ENCODE data around the gene CALN1.

Gene CALN1

GRCh38 chr7:71735961-71736556 lies 676.1 kb downstream of the CALN1 start:
- no peaks in the 10 kb centered on the region for H4K20me1 ChIP-seq (ENCODE audit: insufficient read depth, low read length)
- no peak overlapping the region for H3K4me3 ChIP-seq (ENCODE audit: low read length)
- no peak overlapping the region for H2AFZ ChIP-seq (ENCODE audit: low read depth, low read length)
- H3K4me2 ChIP-seq (ENCODE audit: low read length) = no peak overlapping the region
- H3K36me3 ChIP-seq (replicated peaks; ENCODE audit: low read depth, low read length) = no peaks in the 10 kb centered on the region
- no peaks in the 10 kb centered on the region for H3K79me2 ChIP-seq (ENCODE audit: low read length)
- H3K27ac ChIP-seq (ENCODE audit: low read length) = no peak overlapping the region
- no peak overlapping the region for H3K9ac ChIP-seq (ENCODE audit: low read length)
- H3K4me1 ChIP-seq (ENCODE audit: low read length) = no peaks in the 10 kb centered on the region
- no peaks in the 10 kb centered on the region for H3K27me3 ChIP-seq (ENCODE audit: low read depth, low read length)
- H3K9me3 ChIP-seq (ENCODE audit: insufficient read depth, low read length) = no peaks in the 10 kb centered on the region
- TF ChIP-seq EZH2phosphoT487 (IDR thresholded peaks at IDR 0.05; ENCODE audit: low read depth) (no peak), CTCF (IDR thresholded peaks at IDR 0.05; ENCODE audit: low read depth, low read length) (peak; percentile 86)

- Histone ChIP-seq H3K4me3 (ENCODE audit: low read length) (no peak overlapping the region), H3K9me3 (ENCODE audit: insufficient read depth, low read length) (no peaks in the 10 kb centered on the region), H3K9ac (ENCODE audit: low read length) (no peak overlapping the region), H4K20me1 (ENCODE audit: insufficient read depth, low read length) (no peaks in the 10 kb centered on the region), H3K79me2 (ENCODE audit: low read length) (no peaks in the 10 kb centered on the region), H3K4me2 (ENCODE audit: low read length) (no peak overlapping the region), H3K36me3 (replicated peaks; ENCODE audit: low read depth, low read length) (no peaks in the 10 kb centered on the region), H2AFZ (ENCODE audit: low read depth, low read length) (no peak overlapping the region), H3K27me3 (ENCODE audit: low read depth, low read length) (no peaks in the 10 kb centered on the region), H3K4me1 (ENCODE audit: low read length) (no peaks in the 10 kb centered on the region), H3K27ac (ENCODE audit: low read length) (no peak overlapping the region)
- TF ChIP-seq CTCF (IDR thresholded peaks at IDR 0.05; ENCODE audit: low read depth, low read length) = peak; percentile 91
- no peak for TF ChIP-seq EZH2phosphoT487 (IDR thresholded peaks at IDR 0.05; ENCODE audit: low read depth)
These were observed 678.8 kb downstream of the CALN1 start for GRCh38 chr7:71733107-71733870.

- no peak overlapping the region for H3K27ac ChIP-seq (ENCODE audit: low read length)
- H3K9me3 ChIP-seq (ENCODE audit: insufficient read depth, low read length) = no peaks in the 10 kb centered on the region
- TF ChIP-seq EZH2phosphoT487 (IDR thresholded peaks at IDR 0.05; ENCODE audit: low read depth) = no peak
- no peak for TF ChIP-seq CTCF (IDR thresholded peaks at IDR 0.05; ENCODE audit: low read depth, low read length)
These were observed 680.4 kb downstream of the CALN1 start for GRCh38 chr7:71731740-71732139.

More at GRCh38 chr7:71731740-71732139, 680.4 kb downstream of the CALN1 start:
- Histone ChIP-seq H2AFZ (ENCODE audit: low read depth, low read length) (no peak overlapping the region), H3K27me3 (ENCODE audit: low read depth, low read length) (no peaks in the 10 kb centered on the region), H3K9ac (ENCODE audit: low read length) (no peak overlapping the region), H3K36me3 (replicated peaks; ENCODE audit: low read depth, low read length) (no peaks in the 10 kb centered on the region), H3K79me2 (ENCODE audit: low read length) (no peaks in the 10 kb centered on the region), H3K4me1 (ENCODE audit: low read length) (no peaks in the 10 kb centered on the region), H4K20me1 (ENCODE audit: insufficient read depth, low read length) (no peaks in the 10 kb centered on the region), H3K4me2 (ENCODE audit: low read length) (no peak overlapping the region), H3K4me3 (ENCODE audit: low read length) (no peak overlapping the region)
